HG02884 (cell line): ENCODE results near the gene TEPSIN.

Source experiments
- ATAC-seq: cut with Tn5 transposase; IDR thresholded peaks from one replicate; pipeline ENCODE4 v1.9.1; 2021; ENCODE audit warnings: mild to moderate bottlenecking, moderate library complexity; ENCODE audit not compliant: unreplicated experiment

The TEPSIN gene

DNA sequence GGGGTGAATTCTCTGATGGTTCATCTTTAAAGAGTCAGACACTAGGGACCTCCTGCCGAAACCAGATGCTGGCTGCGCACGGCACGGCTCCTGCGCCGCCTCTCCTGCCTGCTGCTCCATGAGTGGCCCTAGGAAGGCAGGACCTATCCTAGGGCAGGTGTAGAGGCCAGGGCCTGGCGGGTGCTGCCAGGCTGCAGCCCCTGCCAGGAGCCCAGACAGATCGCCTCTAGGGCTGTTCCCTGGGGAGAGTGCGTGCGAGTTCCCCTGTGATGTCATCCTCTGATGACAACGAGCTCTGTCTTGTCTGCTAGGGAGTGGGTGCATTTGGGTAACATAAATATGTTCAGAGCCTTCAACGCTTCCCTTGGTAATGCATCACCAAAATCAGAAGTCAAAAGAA is 32.4 kb upstream of the TEPSIN start:
- ATAC-seq: no peak

DNA sequence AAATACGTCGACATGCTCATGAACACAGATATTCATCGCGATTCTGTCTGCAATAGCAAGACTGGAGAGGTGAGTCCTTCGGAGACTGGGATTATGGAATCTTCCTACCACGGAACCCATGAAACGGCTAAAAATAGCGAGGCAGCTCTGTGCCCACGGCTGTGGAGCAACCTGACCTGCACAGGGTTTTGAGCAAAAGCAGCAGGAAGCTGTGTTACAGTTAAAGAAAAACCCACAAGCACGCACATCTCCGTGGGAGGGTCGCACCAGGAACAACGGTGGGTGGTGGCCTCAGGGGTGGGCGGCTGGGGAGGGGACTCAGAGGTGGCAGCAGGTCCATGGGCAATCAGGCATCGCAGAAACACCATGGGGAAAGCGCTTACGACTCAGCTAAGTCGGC is 31.4 kb upstream of the TEPSIN start:
- no peak for ATAC-seq

DNA sequence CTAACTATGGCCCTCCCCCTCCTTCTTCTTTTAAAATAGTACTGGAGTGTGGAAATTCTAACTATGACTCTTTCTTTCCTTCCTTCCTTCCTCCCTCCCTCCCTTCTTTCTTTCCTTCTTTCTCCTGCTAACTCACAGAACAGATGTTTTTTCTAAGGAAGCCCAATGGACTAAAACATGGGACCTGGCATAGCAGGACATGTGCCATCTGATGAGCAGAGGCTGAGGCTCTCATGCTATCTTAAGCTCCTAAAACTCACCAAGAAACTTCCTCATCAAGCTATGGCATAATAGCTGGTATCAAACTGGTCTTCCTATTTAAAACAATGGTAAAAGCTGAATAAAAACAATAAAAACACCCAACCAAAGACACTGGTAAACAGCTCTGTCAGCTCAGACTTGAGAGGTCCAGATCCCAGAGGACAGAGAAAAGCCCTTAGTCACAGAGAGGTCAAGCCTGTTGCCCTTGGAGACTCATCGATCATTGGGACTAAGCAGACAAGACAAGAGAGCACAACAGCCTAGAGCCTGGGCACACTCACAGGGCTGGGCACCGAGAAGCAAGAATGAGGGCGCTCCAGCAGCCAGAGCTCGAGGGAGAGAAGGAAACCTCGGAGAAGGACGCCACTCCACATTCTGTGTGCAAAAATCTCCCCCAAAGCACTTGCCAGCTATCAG is 28.7 kb upstream of the TEPSIN start:
- no peak for ATAC-seq

DNA sequence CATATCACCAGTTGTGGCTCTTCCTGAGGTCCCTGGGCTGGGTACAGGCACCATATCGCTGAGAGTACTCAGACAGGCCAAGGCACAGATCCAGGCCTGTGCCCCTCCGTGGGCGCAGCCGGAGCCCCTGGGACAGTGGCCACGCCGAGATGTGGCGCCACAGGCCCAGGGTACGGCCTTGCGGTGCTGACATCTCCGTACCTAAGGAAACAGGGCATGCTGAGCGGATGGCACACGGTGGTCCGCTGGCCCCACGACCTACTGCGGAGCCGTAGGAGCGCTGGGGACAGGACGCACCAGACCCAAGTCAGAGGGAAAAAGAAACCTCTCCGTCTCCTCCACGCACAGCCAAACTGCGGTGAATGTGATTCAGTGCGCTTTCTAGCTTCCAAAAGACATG is 26.7 kb upstream of the TEPSIN start:
- no peak for ATAC-seq

DNA sequence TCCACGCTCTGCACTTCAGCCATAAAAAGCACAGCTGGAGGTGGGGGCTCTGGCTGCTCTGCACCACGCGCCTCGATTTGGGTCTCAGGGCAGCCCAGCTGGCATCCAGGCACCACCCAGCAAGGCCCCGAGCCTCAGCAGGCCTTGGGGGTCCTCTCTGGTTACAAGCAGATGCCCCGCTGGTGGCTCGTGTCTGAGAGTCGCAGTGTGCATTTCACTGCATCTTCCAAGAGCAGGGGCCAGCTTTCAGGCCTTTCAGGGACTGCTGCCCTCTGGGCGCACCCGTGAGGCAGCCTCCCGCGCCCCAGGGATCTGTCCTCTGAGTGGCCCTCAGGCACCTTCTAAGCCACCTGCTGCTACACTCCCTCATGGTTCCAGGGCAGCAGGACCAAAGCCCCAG is 25.8 kb upstream of the TEPSIN start:
- no peak for ATAC-seq

DNA sequence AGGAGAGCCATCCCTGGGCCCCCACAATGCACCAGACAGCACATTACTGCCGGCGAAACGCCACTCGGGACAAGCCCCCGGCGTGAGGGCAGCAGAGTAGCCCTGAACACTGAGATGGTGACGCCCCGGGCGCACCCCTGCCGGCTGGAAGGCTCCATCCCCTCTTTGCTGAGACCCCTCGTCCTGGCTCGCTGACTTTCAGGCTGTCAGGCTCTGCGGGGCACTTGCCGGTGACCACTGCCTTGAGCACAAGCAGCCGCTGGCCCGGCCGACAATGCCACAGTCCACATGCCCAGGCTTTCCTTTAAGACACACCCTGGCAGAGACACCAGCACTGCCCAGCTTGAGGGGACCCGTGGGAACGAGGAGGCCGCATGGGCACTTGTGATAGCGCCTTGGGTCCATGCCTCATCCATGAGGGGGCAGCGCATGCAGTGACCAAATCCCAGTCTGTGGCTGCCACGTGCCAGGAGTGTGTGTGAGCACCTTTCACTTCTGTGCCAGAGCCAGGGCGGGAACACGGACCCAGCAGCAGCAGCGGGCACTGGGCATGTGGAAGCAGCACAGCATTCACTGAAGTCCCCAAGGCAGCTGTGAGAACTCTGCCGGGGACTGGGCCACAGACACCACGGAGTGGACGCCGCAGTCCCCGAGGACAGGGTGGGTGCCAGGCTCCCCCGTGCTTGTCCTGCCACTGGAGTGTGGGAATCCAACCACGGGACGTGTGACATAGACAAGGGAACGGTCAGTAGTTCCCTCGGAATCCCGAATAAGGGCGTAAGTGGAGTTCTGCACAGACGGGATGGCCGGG is 24.7 kb upstream of the TEPSIN start:
- no peak for ATAC-seq

DNA sequence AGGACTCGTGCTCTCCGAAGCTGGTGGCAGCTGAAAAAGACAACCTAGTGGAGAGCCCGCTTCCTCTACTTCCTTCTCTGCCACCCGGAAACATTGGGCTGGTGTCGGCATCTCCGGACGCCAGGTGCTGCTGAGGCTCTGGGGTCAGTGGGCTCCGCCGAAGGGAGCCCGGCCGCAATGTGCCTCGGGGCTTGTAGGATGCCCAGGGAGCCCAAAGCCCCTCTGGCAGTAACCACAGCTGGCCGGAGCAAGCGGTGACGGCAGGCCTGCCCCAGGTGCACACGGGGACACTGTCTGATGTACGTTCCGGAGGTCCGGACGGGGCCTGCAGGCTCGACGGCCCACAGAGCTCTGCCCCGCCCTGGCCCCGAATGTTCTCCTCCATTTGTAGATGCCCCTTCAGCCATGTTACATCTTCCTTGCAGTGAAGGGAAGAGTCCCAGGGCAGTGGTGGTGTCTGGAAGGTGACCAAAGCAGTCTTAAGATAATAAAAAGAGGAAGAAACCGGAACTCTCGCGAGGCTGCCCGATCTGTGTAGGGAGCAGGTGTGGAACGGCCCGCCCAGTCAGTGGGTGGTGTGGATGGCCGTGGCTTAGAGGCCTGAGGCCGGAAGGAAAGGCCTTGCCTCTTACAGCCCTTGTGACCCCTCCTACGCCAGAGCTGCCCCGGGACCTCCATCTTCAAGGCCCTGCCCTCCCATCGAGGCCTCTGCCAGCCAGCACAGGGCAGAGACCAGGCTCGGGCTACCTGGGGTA is 22.9 kb upstream of the TEPSIN start:
- ATAC-seq: no peak

DNA sequence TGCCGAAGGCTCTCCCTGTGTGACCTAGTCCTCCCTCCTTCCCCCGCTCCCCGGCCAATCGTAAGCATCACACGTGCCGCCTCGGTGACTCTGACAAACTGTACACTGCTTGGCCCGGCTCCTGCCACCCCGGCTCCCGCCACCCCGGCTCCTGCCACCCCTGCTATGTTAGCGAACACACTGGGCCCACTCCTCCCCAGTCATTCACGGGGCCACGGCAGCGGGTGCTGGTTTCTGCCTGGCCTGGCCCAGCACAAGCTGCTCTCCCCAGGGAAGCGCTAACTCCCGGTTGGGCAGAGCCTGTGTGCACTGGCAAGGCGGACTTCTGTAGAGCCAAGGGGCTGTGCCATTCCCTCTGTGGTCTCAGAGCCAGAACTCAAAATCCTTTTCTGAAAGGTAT is 22.2 kb upstream of the TEPSIN start:
- ATAC-seq: no peak

DNA sequence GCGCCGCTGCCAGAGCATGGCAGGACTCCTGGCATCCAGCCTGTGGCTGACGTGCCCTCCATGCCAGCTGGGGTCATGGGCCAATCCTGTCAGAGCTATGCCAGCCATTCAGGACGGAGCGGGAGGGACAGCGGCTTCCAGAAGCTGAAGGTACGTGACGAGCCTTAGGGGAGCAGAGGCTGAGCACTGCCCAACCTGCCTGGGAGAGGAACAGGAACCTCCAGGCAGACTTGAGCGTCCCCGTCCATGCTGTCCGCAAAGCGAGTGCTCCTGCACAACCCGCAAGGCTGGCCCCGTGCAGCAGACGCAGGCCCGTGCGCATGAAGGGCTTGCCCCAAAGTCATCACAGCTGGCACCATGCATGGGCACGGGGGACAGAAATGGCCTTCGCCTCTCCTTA is 21.8 kb upstream of the TEPSIN start:
- ATAC-seq: no peak

DNA sequence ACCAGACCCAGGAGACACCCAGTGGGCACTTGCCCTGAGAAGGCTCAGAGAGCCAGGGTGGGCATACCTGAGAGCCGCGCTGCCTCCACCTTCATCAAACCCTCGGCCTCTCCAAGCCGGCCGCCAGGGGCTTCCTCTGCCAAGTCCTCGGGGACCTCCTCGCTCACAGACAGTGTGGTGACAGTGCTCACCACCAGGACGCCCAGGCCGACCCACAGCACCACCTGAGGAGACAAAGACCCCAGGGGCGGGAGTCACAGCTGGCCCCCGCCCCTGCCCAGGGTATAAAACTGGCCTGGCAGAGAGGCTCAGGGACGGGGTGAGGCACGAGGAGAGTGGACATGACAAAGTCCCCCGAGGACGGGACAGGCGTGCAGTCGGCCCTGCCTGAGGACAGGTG is 21.3 kb upstream of the TEPSIN start:
- no peak for ATAC-seq

DNA sequence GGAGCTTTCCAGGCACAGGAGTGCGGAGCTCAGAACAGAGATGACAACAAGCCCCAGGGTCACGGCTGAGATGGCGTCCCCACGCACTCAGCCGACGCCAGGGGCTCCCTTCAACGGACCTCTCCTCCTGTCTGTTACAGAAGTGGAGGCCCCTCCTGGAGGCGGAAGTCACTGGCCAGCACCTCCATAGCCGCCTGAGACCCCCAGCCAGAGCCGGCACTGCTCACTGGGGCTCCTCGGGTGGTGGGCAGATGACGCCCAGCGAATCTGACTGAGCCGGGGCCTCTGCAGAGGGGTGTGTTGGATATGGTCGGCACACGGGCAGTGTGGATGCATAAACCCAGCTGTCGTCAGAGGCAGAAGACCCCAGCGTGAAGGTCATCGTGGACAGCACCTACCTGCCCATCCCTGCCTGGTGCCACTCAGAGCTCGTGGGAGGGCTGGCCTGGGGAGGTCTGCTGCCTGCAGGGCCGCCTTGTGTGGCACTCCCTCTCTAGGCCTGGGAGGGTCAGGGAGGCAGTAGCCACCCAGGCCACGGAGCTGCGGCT is 20.3 kb upstream of the TEPSIN start:
- no peak for ATAC-seq

DNA sequence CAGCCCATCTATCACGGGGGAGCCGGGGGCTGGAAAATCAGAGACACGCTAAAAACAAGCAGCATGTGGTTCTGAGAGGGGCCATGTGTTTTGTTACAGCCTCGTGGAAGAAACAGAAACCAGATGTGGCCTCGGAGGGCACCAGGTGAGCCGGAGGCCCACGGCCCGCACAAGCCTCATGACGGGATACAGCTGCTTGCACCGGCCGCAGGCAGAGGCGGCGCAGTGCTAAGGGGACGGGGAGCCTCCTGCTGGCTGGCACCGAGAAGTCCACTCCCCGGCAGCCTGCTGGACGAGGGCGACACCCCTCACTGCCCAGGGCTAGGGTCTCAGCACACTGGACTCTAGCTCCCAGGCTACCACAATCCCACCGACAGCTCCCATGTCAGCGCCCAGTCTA is 19.4 kb upstream of the TEPSIN start:
- no peak for ATAC-seq

DNA sequence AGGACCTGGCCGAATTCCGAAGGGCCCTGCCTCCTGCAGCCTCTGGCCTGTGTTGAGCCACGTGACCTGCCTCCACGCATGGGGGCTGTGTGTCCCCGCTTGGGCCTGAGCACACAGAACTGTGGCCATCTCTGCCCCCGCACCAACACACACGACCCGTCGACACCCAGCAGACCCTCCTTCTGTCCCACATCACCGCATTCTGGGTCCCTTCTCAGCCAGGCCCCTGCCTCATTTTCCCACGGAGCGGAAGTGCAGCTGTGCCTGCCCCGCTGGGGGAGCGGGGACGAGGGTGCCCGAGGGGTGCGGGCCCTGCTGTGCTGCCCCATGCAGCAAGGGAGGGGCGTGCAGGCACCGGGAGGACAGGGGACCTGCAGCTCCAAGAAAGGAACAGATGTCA is 18.7 kb upstream of the TEPSIN start:
- ATAC-seq: no peak

DNA sequence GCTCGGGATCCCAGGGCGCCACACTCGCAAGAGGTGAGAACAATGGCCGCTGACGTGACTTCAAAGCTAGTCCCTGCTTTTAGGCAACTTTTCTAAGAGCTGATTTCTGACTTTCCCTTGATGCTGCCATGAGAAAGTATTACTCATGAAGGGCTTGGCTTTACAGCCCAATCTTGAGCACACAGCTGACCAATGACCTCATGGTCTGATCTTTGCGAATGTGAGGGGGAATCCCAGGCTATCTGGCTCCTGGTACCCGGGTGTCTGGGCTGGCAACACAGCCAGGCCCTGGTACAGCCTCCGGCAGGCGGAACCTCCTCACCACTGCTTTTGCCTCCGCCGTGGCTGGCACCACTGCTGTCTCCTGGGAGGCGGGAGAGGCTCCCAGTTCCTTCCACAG is 17.8 kb upstream of the TEPSIN start:
- no peak for ATAC-seq

DNA sequence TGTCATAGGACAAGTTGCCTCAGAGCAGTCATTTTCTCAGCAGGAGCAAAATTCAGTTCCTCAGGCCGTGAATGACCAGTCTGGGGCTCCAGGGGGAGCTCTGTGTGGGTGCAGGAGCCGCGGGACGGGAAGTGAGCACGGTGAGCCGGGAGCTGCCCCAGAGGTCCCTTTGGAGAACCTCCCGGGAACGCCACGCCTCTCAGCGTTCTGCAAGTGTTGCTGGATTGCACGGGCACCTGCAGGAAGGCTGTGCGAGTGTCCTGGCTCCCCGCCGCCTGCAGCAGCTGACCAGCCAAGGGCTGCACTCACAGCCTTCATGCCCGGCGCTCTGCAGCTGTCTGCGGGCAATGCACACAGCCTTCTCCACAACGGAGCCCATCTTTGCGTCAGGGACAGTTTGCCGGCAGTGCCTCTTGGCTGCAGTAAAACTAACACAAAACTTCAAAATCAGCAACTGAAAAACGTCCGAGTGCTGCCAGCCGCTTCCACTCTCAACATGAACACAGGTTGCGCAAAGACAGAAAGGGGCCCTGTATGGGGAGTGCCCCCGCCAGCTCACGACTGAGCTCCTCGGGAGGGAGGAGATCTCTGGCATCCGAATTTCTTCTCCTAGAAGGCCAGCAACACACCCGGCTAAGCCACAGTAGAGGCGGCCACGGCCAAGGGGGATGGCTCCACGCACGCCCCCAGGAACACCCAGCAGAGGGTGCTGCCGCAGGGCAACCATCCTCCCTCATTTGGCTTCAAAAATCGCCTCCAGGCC is 16.3 kb upstream of the TEPSIN start:
- no peak for ATAC-seq

DNA sequence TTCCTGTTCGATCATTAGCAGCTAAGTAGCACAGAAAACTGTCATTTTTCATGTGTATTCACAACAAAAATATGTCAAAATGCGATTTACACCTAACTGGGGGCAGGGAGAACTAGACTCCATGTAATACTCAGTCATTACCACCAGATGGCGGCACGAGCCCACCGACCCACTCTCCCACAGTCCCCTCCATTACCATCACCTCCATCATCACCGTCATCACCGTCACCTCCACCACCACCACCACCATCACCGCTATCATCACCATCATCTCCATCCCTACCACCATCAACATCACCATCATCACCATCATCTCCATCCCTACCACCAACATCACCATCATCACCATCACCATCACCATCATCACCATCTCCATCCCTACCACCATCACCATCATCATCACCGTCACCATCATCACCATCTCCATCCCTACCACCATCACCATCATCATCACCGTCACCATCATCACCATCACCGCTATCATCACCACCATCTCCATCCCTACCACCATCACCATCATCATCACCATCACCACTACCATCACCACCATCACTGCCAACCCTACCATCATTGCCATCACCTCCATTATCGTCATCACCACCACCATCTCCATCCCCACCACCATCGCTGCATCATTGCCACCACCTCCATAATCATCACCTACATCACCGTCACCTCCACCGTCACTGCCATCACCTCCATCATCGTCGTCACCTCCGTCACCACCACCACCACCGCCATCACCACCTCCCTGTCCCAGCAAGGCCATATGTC is 14.7 kb upstream of the TEPSIN start:
- ATAC-seq: no peak

DNA sequence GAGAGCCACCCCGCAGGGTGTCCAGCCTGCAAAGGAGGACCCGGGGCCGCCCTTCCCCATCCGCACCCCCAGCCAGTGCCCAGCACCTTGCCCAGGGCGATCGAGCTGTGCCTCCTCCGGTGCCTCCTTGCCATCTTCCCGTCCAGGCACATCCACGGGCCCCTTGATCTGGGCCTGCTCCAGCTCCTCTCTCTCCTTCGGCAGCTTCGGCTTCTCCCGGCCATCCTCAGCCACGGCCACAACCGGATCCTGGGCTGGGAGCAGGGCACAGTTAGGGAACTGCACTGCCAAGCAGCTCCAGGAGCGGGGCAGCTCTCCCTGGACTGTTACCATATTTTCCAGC is 14.1 kb upstream of the TEPSIN start:
- ATAC-seq: no peak

DNA sequence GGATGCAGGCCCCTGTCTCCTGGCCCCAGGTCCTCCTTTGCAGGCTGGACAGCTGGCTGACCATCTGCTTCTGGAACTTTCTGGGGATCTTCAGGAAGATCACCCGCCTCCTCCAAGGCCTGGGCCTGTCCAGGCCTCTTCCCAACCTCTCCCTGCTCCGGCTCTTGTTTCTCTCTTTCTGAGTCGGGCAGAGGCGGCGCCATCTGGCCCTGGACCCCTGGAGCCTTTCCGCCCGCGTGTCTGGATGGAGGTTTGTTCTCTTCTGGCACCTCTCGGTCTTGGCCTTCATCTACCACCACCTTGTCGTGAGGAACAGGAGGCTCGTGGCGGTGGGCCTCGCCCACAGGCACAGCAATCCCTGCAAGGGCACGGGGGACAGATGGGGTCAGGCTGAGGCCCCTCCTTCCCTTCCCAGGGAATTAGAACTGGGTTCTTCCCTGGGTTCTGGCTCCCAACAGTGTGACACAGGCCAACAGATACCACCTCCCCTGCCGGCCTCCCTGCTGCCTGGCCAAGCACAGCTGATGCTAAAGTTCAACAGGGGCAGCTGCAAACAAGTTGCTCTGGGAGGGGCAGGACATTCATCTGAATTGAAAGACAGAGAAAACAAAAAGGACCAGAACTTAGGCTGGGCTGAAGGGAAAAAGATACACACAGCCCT is 13.6 kb upstream of the TEPSIN start:
- no peak for ATAC-seq

DNA sequence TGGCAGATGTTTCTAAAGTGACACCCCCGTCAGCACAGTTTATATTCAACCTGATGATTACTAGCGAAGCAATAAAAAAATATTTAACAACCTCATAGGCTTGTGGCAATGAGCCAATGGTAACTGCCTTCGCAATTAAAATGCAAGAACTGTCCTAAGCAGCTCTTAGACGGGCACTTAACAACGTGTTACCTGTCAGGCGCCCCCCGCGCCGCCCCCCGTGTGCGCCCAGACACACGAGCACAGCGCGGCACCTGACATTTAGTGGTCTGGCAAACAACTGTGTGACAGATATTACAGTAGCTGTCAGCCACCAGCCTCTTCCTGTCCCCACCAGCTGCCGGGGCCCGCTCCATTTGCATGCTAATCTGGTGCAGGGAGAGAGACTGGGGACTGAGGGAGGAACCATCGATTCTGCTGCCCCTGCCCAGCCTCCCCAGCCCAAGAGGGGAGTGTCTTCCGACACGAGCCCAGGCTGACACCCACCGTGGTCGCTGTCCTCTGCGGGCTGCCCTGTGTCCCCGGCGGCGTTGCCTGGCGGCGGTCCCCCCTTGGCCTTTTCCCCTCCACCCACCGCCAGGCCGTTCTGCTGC is 12.9 kb upstream of the TEPSIN start:
- ATAC-seq: no peak
